LNCaP clone FGC (cell line): ENCODE results near the gene SPINDOC.
"Not testable (repeated sequence)": the region's sequence is repeated elsewhere in the genome, so short reads cannot be mapped to it uniquely, and the experiment has no call there.

Experiments
- DNase-seq: peaks from one replicate; pipeline ENCODE4 v3.0.0-alpha.2; 2011; ENCODE audit warnings: low read depth
- H3K4me3 ChIP-seq: 2 replicates; pipeline ENCODE4 v1.5.1; 2011; ENCODE audit warnings: mild to moderate bottlenecking, low read depth, low read length, control low read depth
- TF ChIP-seq, protein P1 (sequence below): IDR thresholded peaks from 2 replicates; pipeline ENCODE4 v1.5.1; 2012; ENCODE audit warnings: mild to moderate bottlenecking; ENCODE audit not compliant: control insufficient read depth, insufficient read depth; ENCODE audit errors: extremely low read depth

SPINDOC gene

DNA sequence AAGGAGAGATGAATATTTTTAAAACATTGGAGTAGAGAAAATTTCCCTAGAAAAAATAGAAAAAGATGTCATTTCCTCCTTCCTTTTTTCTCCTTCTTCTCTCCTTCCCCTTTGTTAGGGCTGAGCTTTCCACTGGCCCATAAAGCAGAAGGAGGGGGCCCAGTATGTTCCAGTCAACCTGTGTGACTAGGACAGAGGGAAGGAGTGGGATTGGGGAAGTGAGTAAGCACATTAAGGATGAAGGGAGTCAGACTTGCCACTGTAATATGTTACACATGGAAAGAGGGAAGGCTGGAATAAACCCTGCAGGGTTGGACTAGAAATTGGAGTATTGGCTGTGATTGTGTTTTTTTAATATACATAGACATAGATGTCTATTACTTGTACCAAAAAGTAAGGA, 20.1 kb upstream of the SPINDOC start:
- TF ChIP-seq, protein P1, sequence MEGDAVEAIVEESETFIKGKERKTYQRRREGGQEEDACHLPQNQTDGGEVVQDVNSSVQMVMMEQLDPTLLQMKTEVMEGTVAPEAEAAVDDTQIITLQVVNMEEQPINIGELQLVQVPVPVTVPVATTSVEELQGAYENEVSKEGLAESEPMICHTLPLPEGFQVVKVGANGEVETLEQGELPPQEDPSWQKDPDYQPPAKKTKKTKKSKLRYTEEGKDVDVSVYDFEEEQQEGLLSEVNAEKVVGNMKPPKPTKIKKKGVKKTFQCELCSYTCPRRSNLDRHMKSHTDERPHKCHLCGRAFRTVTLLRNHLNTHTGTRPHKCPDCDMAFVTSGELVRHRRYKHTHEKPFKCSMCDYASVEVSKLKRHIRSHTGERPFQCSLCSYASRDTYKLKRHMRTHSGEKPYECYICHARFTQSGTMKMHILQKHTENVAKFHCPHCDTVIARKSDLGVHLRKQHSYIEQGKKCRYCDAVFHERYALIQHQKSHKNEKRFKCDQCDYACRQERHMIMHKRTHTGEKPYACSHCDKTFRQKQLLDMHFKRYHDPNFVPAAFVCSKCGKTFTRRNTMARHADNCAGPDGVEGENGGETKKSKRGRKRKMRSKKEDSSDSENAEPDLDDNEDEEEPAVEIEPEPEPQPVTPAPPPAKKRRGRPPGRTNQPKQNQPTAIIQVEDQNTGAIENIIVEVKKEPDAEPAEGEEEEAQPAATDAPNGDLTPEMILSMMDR = no peak
- no peak for DNase-seq
- H3K4me3 ChIP-seq = no peak overlapping the region

GRCh38 chr11:63795066-63795465, 18.2 kb upstream of the SPINDOC start:
- DNase-seq = no peak
- TF ChIP-seq, protein P1 = no peak
- H3K4me3 ChIP-seq = no peak overlapping the region

DNA sequence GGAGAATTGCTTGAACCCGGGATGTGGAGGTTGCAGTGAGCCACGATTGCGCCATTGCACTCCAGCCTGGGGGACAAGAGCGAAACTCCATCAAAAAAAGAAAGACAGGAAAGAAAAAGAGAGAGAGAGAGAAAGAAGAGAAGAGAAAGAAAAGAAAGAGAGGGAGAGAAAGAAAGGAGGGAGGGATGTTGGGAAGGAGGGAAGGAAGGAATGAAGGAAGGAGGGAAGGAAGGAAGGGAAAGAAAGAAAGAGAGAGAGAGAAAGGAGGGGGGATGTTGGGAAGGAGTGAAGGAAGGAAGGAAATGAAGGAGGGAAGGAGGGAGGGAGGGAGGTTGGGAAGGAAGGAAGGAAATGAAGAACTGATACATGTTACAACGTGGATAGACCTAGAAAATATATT, 12.3 kb upstream of the SPINDOC start:
- H3K4me3 ChIP-seq = no peak overlapping the region
- DNase-seq = no peak
- TF ChIP-seq, protein P1 = no peak

GRCh38 chr11:63802637-63803414, 10.4 kb upstream of the SPINDOC start:
- no peak for DNase-seq
- TF ChIP-seq, protein P1 = no peak
- no peak overlapping the region for H3K4me3 ChIP-seq

DNA sequence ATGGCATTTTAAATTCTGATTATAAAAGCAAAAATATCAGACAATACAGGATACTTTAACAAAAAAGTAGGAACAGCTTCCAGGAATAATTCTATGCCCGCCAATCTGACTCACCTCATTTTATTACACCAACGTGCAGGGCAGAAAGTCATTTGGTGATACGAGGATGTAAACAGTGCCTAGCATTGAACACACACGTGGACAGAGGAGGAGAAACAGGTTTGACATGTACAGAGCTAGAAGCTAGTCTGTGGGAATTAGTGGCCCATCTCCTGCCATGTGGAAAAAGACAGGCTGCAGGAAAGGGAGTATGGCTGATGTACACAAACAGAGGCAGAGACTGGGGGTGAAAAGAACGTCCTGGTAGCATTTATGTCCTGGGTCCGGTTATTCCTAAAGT, 9.0 kb upstream of the SPINDOC start:
- DNase-seq = peak; percentile 67
- TF ChIP-seq, protein P1 = no peak
- H3K4me3 ChIP-seq = no peak overlapping the region

DNA sequence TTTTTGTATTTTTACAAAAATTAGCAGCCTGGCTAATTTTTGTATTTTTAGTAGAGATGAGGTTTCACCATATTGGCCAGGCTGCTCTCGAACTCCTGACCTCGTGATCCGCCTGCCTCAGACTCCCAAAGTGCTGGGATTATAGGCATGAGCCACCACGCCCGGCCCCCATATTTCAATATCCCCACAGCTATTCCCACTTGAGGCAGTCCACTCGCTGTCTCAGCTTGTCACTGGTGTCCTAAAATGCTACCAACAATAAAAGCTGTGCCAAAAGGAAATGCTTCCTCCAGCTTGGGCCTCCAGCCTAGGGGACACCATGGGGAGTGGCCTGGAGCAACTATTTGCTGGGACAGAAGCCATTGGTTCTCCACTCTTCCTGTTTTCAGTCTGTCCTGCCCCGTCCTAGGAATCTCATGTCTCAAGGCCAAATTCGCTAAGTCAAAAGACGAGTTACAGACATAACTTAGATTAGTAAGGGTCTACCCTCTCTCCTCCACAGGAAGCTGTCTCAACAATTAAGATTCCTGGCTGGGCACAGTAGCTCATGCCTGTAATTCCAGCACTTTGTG, 7.3 kb upstream of the SPINDOC start:
- TF ChIP-seq, protein P1 = no peak
- DNase-seq = no peak
- no peak overlapping the region for H3K4me3 ChIP-seq

GRCh38 chr11:63810383-63810782, 2.9 kb upstream of the SPINDOC start:
- not testable (repeated sequence) for H3K4me3 ChIP-seq, DNase-seq
